ENCODE results near the gene C1orf198.

- TF ChIP-seq CTCF (IDR thresholded peaks at IDR 0.05): no peak
- no peak for TF ChIP-seq POLR2A (IDR thresholded peaks at IDR 0.05)
Observed at GRCh38 chr1:230864441-230864840, 3.9 kb downstream of the C1orf198 start.

Data from breast epithelium (tissue), 3 donors.